Measurements from ENCODE around the gene CAMK2D.

- TF ChIP-seq, protein P1, sequence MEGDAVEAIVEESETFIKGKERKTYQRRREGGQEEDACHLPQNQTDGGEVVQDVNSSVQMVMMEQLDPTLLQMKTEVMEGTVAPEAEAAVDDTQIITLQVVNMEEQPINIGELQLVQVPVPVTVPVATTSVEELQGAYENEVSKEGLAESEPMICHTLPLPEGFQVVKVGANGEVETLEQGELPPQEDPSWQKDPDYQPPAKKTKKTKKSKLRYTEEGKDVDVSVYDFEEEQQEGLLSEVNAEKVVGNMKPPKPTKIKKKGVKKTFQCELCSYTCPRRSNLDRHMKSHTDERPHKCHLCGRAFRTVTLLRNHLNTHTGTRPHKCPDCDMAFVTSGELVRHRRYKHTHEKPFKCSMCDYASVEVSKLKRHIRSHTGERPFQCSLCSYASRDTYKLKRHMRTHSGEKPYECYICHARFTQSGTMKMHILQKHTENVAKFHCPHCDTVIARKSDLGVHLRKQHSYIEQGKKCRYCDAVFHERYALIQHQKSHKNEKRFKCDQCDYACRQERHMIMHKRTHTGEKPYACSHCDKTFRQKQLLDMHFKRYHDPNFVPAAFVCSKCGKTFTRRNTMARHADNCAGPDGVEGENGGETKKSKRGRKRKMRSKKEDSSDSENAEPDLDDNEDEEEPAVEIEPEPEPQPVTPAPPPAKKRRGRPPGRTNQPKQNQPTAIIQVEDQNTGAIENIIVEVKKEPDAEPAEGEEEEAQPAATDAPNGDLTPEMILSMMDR (IDR thresholded peaks at IDR 0.05) = no peak
- TF ChIP-seq POLR2A (IDR thresholded peaks at IDR 0.05) = no peak
- TF ChIP-seq POLR2AphosphoS5 (IDR thresholded peaks at IDR 0.05) = no peak
- no peak for TF ChIP-seq EP300 (IDR thresholded peaks at IDR 0.05)
Measured at GRCh38 chr4:113769744-113770143, 8.2 kb upstream of the CAMK2D start.

Data from stomach (tissue), 4 donors.